ENCODE data around the gene HSD17B2.

- TF ChIP-seq CTCF (IDR thresholded peaks at IDR 0.05) (no peak), GABPA (IDR thresholded peaks at IDR 0.05; ENCODE audit: low read depth) (no peak), FOXJ3 (CRISPR knock-in tag; IDR thresholded peaks at IDR 0.05) (no peak), REST (IDR thresholded peaks at IDR 0.05; ENCODE audit: low read depth, low read length) (no peak), POLR2AphosphoS5 (IDR thresholded peaks at IDR 0.05; ENCODE audit: low read depth, low read length) (no peak), ELF1 (IDR thresholded peaks at IDR 0.05) (no peak), FOXM1 (IDR thresholded peaks at IDR 0.05; ENCODE audit: low read depth) (no peak), EP300 (IDR thresholded peaks at IDR 0.05; ENCODE audit: borderline replicate concordance in 1 of 2, low read depth in 1 of 2, low read length in 1 of 2) (no peak), JUND (IDR thresholded peaks at IDR 0.05) (no peak), EZH2phosphoT487 (IDR thresholded peaks at IDR 0.05; ENCODE audit: borderline replicate concordance, low read depth) (no peak), MEF2A (IDR thresholded peaks at IDR 0.05; ENCODE audit: borderline replicate concordance, low read depth) (no peak), TCF12 (IDR thresholded peaks at IDR 0.05) (no peak), SMC3 (IDR thresholded peaks at IDR 0.05; ENCODE audit: low read depth, low read length) (no peak)
Measured at GRCh38 chr16:82059161-82059982, 24.3 kb downstream of the HSD17B2 start.

All from SK-N-SH (cell line).